COLO668 (cell line): ENCODE measurements around the gene BPTF.
"Not testable (repeated sequence)": the region's sequence is repeated elsewhere in the genome, so short reads cannot be mapped to it uniquely, and the experiment has no call there.

Source experiments
- DNase-seq: peaks from one replicate; lab custom pipeline; 2025; ENCODE audit not compliant: unreplicated experiment; lab: John Stamatoyannopoulos, UW

BPTF gene

GRCh38 chr17:67960276-67960675 is 135.0 kb downstream of the BPTF start:
- not testable (repeated sequence) for DNase-seq

DNA sequence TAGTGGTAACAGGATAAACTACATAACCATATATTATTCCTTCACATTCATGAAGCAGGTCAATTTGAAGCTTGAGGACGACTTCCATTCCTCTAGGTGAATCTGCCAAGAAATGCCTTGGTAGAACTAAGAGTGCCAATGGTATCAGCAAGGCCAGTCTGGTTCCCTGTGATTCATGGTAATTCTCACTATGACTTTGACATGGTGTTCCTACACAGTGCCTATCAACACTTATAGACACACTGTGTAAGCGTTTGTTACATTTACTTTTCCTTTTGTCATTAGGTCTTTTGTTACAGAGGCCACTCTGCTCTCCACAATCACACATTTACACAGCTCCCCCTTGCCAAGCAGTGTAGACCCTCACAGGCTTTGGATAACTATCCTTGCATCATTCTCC is 136.9 kb downstream of the BPTF start:
- not testable (repeated sequence) for DNase-seq

DNA sequence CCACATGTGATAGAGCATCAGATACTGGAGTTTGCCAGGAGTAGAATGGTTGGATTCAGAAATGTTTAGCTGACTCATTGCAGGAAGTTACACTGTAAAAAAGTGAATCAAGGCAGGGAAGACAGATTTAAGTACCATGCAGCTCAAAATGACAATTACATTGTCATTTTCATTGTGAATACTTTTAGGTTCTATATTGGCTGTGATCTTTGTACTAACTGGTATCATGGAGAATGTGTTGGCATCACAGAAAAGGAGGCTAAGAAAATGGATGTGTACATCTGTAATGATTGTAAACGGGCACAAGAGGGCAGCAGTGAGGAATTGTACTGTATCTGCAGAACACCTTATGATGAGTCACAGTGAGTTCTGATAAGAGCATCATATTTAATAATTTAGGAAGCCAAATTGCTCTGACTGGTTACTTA is 137.9 kb downstream of the BPTF start:
- peak; percentile 70 for DNase-seq

DNA sequence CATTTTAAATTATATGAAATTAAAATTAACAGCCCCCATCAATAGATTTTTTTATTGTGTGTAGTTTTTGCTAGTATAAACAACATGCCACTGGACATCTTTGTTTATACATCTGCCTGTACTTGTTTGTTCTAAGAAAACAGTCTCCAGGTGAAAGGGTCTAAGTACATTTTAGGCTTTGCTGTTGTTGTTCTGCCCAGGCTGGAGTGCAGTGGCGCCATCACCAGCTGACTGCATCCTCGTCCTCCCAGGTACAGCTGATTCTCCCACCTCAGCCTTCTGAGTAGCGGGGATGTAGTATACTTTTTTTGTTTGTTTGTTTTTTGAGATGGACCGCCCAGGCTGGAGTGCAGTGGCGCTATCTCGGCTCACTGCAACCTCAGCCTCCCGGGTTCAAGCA is 145.5 kb downstream of the BPTF start:
- peak; percentile 12 for DNase-seq

GRCh38 chr17:67974185-67974584 is 148.9 kb downstream of the BPTF start:
- no peak for DNase-seq

DNA sequence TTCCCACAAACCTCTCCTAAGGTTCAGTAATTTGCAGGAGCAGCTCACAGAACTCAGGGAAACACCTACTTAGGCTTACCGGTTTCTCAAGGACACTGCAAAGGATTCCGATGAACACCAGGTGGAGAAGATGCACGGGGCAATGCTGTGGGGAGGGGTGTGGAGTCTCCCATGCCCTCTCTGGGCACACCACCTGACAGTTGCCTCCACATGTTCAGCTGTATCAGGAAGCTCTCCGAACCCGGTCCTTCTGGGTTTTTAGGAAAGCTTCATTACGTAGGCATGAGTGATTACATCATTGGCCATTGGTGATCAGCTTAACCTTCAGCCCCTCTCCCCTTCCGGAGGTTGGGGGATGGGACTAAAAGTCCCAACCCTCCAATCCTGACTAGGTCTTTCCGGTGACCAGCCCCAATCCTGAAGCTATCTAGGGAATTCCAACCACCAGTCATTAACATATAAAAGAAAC is 149.3 kb downstream of the BPTF start:
- DNase-seq, result no peak

GRCh38 chr17:67976306-67976705 is 151.0 kb downstream of the BPTF start:
- not testable (repeated sequence) for DNase-seq

- no peak for DNase-seq
These were observed 155.2 kb downstream of the BPTF start for GRCh38 chr17:67980456-67980855.

DNA sequence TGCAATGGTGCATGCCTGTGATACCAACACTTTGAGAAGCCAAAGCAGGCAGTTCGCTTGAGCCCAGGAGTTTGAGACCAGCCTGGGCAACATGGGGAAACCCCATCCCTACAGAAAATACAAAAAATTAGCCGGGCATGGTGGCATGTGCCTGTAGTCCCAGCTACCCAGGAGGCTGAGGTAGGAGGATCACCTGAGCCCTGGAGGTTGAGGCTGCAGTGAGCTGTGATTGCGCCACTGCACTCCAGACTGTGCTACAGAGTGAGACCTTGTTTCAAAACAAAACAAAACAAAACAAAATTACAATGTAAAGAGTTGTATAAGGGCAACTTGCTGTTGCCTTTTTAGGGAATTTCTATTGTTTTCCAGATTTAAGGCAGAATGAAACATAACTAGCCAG is 155.6 kb downstream of the BPTF start:
- DNase-seq, result not testable (repeated sequence)

DNA sequence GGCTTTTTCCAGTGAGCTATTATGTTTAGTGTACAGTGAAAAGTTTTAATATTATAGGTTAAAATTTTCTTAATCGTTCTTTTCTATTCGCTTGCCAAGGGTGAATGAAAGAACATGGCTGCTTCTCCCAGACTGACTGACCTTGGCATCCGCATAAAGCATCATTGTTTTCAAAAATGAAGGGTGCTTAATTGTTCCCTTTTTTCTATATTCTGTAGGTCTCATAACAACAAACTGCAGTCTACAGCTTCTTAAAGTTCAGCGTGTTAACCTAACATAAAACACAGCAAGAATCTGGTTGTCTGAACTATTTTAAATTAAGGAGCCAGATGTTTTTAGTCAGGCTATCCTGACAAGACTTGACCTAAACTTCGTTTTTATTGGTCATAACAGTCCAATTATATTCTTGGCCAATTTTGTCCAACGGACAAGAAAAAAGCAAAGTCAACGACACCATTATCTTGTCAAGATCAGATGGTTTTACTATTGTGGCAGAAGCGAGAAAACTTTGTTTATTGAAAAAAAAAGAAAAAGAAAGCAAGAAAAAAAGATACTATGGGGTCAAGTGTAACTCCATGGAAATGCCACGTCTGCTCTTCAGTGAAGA is 156.8 kb downstream of the BPTF start:
- no peak for DNase-seq

DNA sequence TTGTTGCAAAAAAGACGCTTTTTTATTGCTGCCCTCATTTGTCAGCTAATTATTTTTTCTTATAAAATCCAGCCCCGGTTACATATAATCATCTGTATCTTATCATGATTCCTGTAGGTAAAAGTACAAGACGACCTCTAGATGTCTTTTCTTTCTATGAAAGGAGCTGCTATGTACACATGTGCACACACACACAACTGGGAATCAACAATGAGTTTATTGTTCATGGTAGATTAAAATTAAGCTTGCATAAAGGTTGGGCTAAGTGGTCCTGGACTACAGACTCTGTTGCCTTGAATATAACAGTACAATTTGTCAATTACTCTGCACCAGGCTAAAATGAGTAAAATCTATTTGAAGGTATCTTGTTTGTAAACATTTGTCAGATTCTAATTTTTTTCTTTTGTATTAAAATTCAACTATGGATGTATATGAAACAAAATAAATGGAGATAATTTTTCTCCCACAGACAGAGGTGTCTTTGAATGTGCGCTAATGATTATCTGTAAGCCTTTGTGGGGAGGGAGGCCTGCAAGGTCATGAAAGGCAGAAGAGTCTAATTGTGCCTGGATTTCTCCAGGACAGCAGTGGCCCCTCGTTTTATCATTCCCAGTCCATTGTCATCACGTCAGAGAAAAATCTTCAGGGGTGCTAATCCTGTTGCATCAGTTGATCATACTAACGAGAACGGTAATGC is 157.5 kb downstream of the BPTF start:
- DNase-seq, result no peak

DNA sequence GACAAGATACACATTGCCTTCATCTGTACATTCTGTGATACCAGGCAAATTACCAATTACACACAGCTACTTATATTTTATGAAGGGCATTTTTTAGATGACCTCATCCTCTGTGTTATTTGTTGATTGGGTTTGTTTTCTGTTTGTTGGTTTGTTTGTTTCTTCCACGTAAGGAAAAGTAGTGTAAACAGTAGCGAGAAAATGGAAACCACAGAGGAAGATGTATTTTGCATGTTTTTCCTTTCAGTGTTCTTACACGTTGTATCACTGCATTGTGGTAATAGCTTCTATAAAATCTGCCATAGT is 158.0 kb downstream of the BPTF start:
- DNase-seq, result no peak

DNA sequence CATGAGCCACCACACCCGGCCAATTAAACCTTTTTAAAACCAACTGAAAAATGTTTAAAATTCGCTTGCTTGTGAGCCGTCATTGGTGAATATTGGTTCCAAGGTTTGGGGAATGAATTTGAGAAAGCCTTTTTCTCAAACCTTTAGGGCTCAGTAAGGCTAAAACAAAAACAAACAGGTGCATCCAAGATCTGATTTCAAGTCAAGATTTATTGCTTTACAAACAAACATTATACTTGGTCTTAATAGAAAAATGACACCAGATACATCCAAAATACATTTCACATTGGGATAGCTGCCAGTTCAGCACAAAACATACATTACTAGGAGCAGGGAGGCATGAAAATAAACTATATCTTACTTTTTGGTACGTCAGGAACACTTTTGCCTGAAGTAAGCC is 165.6 kb downstream of the BPTF start:
- DNase-seq, result no peak

DNA sequence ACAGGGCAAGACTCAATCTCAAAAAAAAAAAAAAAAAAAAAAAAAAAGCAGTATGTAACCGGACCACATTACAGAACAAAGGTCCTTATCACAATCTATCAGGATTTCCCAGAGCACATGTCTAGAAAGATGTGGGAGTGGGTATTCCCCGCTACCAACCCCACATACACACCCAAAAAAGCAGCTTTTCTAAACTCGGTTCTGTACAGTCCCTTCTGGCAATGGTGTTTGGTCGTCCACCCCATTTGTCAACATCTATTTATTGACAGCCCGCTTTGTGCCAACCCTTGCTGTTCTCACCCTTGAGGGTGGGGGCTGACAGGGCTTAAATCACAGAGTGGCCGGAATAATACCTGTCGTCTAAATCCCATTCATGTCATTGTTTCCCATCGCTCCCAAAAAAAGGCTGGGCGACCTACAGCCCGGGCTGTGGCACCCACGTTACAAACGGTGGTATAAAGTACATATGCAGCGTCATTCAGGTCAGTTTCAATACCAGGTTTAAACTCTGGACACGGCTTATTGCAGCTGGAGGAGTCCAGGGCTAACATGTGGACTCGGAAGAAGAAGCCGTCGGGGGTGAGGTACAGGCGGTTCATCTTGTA is 167.3 kb downstream of the BPTF start:
- DNase-seq, result peak; percentile 26

DNA sequence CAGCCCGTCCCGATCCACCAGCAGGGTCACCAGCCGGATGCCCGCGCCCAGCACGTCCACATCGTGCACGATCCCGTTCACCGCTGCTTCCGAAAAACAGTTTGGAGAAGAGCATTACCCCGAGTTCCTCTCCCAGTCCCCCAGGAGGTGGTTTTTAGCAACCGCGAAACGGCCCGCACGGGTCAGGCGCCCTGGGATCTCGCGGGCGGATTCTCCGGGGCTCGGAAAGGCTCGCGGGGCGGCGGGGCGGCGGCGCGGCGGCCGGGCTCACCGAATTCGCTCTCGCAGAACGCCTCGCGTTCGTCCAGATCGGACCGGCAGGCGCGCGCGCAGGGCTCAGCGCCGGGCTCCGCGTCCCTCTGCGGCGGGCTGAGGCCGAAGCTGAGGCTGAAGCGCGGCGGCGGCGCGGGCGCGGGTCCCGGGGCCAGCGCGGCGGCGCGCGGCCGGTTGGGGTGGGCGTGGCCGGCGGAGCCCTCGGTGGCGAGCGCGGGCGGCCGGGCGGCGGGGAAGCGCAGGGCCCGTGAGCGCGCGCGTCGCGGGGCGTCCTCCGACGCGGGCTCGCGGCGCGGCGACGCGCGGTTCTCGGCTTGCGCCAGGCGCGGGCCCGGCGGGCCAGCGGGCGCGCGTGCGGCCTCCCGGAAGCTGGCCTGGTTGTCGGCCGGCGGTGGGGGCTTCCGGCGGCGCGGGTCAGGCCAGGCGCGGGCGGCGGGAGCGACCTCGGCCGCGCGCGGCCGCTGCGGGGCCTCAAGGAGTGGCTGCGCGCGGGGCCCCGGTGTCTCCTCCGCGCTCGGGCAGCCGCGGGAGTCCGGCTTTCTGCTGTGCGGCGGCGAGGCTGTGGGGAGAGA is 168.1 kb downstream of the BPTF start:
- DNase-seq, result peak; percentile 93

GRCh38 chr17:67993998-67994361 is 168.7 kb downstream of the BPTF start:
- DNase-seq, result peak; percentile 43

DNA sequence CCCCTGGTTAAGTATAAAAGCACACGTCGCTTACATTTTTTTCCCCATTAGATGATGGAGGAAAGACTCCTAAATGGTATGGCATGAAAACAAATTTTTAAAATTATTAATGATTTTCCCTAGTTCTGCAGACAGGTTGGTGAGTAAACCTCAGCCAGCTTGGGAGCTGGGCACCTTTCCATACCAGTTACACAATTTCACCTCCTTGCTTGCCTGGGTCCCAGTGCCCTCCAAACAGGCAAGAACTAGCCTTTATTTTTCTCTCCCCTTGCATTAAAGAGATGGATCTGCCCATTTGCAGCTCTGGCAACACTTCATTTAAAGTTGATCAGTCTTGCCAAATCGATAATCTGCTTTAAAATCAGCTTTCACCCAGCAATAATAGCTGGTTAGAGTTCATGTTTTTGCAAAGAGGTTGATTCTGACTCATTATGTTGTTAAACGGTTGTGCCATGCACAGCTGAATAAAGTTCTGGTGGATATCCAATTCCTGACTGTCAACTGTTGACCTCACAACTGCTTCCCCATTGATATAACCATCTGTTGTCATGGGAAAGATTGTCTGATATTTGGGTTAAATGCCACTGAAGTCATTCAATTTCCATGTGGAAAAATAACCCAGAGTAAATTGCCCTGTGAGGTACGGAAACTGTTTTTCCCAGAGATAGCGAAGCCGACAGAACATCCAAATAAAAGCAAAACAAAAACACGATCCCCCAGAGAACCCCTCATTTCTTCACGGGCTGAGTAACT is 169.7 kb downstream of the BPTF start:
- DNase-seq, result no peak

- peak; percentile 4 for DNase-seq
These were observed 170.4 kb downstream of the BPTF start for GRCh38 chr17:67995570-67996263.

- DNase-seq, result not testable (repeated sequence)
These were observed 171.2 kb downstream of the BPTF start, which contains the start of gene C17orf58 for GRCh38 chr17:67996301-67997171. Gene C17orf58, minus strand, starts transcription at chr17:67996469. Its CDS starts 271 bp downstream, at chr17:67996198.
